K562 (cell line): Measurements from ENCODE around the gene AKAP10. TPM values are rescaled to one million over a fixed set of nuclear protein-coding genes. Genes with fewer than 3 reads are reported as not detected.
A peak's percentile ranks its signal among the peaks of the same experiment; 100 is the strongest.
"Not testable (repeated sequence)": the region's sequence is repeated elsewhere in the genome, so short reads cannot be mapped to it uniquely, and the experiment has no call there.

Source experiments
- ATAC-seq: fragments of 200-7000 bp; cut with Tn5 transposase; 3 replicates; pipeline ENCODE4 v1.9.1; 2020; ENCODE audit warnings: moderate library complexity
- BruUV-seq: library from RNA; stranded (reverse); fragments of 400-500 nt; replicated peaks from 2 replicates; lab custom pipeline; 2021; lab: Mats Ljungman, UMichigan
- CTCF ChIA-PET: fragments of 300-600 bp; formaldehyde crosslinking; extraction: SDS; loops from one replicate; lab custom pipeline; 2021; ENCODE audit warnings: low intra/inter-chr PET ratio; lab: Yijun Ruan, JAX
- POLR2A ChIA-PET: fragments of 300-600, 350-650 bp; sonication (Branson Sonifier 250); formaldehyde crosslinking; extraction: SDS; loops from one replicate; lab custom pipeline; 2021; ENCODE audit warnings: antibody characterized with exemption, inconsistent platforms; lab: Yijun Ruan, JAX
- DNase-seq, 4 experiments: peaks; one replicate each; pipeline versions ENCODE4 v3.0.0 to v3.0.0-alpha.2; 2011 to 2018; ENCODE audit warnings: low spot score in 3 of 4, mixed read lengths in 3 of 4; ENCODE audit errors: extremely low read depth in 1 of 4
- FAIRE-seq: peaks from 2 replicates; lab custom pipeline; 2011; peaks lifted over from hg19 to GRCh38; lab: Jason Lieb, UNC
- H2AFZ ChIP-seq: 2 replicates; pipeline ENCODE4 v1.6.0; 2011; ENCODE audit warnings: low read depth, low read length, control low read depth, inconsistent platforms
- H3K27ac ChIP-seq: fragments of 200-600 bp; 3 replicates; pipeline ENCODE4 v1.8.0; 2011; ENCODE audit warnings: low read depth, mild to moderate bottlenecking, control low read depth, inconsistent platforms, low read length, moderate library complexity, mixed read lengths; ENCODE audit errors: extremely low read depth
- H3K27me3 ChIP-seq, 2 experiments: fragments of 300-600 bp in 1 of 2; 2 replicates in 1 of 2; 3 replicates in 1 of 2; pipeline versions ENCODE4 v1.6.0 to v1.8.0; 2011; ENCODE audit warnings: inconsistent platforms in 2 of 2, low read length in 2 of 2, mild to moderate bottlenecking in 1 of 2, mixed read lengths in 1 of 2, moderate library complexity in 1 of 2; ENCODE audit not compliant: control insufficient read depth in 2 of 2, insufficient read depth in 2 of 2
- H3K36me3 ChIP-seq: fragments of 300-600 bp; 3 replicates; pipeline ENCODE4 v1.8.0; 2011; ENCODE audit warnings: mild to moderate bottlenecking, low read length, inconsistent platforms; ENCODE audit not compliant: control insufficient read depth, insufficient read depth
- H3K4me1 ChIP-seq, 2 experiments: fragments of 200-600 bp in 1 of 2; replicated peaks in 1 of 2; 2 replicates in 1 of 2; 3 replicates in 1 of 2; pipeline versions ENCODE4 v1.5.1 to v1.8.0; 2011; ENCODE audit warnings: inconsistent platforms in 2 of 2, low read length in 2 of 2, mild to moderate bottlenecking in 1 of 2, mixed read lengths in 1 of 2, moderate library complexity in 1 of 2; ENCODE audit not compliant: control insufficient read depth in 2 of 2, insufficient read depth in 2 of 2
- H3K4me2 ChIP-seq: 2 replicates; pipeline ENCODE4 v1.6.1; 2011; ENCODE audit warnings: low read length, control low read depth, inconsistent platforms, mixed read lengths; ENCODE audit not compliant: insufficient read depth
- H3K4me3 ChIP-seq: fragments of 200-600 bp; sonication (generic), shearing (Covaris generic); 2 replicates; pipeline ENCODE4 v1.5.1; 2016; ENCODE audit warnings: control low read depth, inconsistent platforms
- H3K79me2 ChIP-seq: fragments of 200-600 bp; 3 replicates; pipeline ENCODE4 v1.8.0; 2011; ENCODE audit warnings: low read length, inconsistent platforms; ENCODE audit not compliant: control insufficient read depth, insufficient read depth
- H3K9ac ChIP-seq, 2 experiments: 2 replicates each; pipeline versions ENCODE4 v1.6.0 to v1.6.1; 2011; ENCODE audit warnings: low read depth in 2 of 2, low read length in 2 of 2, control low read depth in 1 of 2, inconsistent platforms in 1 of 2, mild to moderate bottlenecking in 1 of 2, mixed read lengths in 1 of 2; ENCODE audit not compliant: insufficient read depth in 1 of 2
- H3K9me1 ChIP-seq: one replicate; pipeline ENCODE4 v1.6.0; 2011; ENCODE audit warnings: inconsistent platforms, mild to moderate bottlenecking, low read length, moderate library complexity; ENCODE audit not compliant: control insufficient read depth, insufficient read depth
- H3K9me3 ChIP-seq: replicated peaks from 2 replicates; pipeline ENCODE4 v1.5.1; 2011; ENCODE audit warnings: low read depth, low read length, inconsistent platforms; ENCODE audit not compliant: control insufficient read depth, insufficient read depth
- H4K20me1 ChIP-seq: replicated peaks from 2 replicates; pipeline ENCODE4 v1.6.1; 2011; ENCODE audit warnings: low read length, inconsistent platforms, mixed read lengths; ENCODE audit not compliant: control insufficient read depth, insufficient read depth
- FOXJ3 ChIP-seq: sonication (generic); formaldehyde crosslinking; IDR thresholded peaks from 2 replicates; pipeline ENCODE4 v1.4.0; 2020; ENCODE audit warnings: mild to moderate bottlenecking, missing genetic modification reagents
- L3MBTL2 ChIP-seq: fragments of 450-650 bp; IDR thresholded peaks from 2 replicates; pipeline ENCODE4 v1.6.1; 2016; ENCODE audit warnings: mild to moderate bottlenecking, moderate library complexity
- POLR2H ChIP-seq: IDR thresholded peaks from 2 replicates; pipeline ENCODE4 v1.6.1; 2016; ENCODE audit warnings: missing genetic modification characterization, low read depth, mild to moderate bottlenecking, control low read depth, missing compliant biosample characterization, moderate library complexity
- POLR3A ChIP-seq: IDR thresholded peaks from 2 replicates; pipeline ENCODE4 v1.6.1; 2011; ENCODE audit warnings: borderline replicate concordance, mild to moderate bottlenecking, moderate library complexity; ENCODE audit not compliant: insufficient read length, insufficient read depth; ENCODE audit errors: extremely low read depth
- TBP ChIP-seq: optimal IDR thresholded peaks from 2 replicates; pipeline ENCODE3; 2011; ENCODE audit warnings: low read depth, low read length, improper control_type of control experiment
- WGBS: fragments of 100-300 bp; shearing (Covaris generic); methylation state at CpG from one replicate; pipeline ENCODE4 v1.1.6; 2016; ENCODE audit warnings: low coverage, mixed read lengths; ENCODE audit not compliant: insufficient coverage; ENCODE audit errors: missing lambda C conversion rate; 5-methylcytosine and 5-hydroxymethylcytosine counted together
- in situ Hi-C: fragments of 300-500 bp; cut with MboI; formaldehyde crosslinking; loops from 4 replicates; pipeline ENCODE4 v1.15.0; 2018; ENCODE audit warnings: inconsistent platforms, mixed read lengths
- intact Hi-C: fragments of 100-400 bp; cut with micrococcal nuclease; formaldehyde crosslinking; loops from 2 replicates; pipeline ENCODE4 v1.14.2; 2022
- polyA plus RNA-seq, 8 experiments: library from polyadenylated mRNA; depleted of rRNA in 4 of 8; stranded (reverse) in 5 of 8; unstranded in 3 of 8; fragments of >200 nt; fragmentation: Nextera tagmentation in 2 of 8; fragmentation: Illumina TruSeq in 1 of 8; extraction: Ambion mirVana in 2 of 8; extraction: Trizol in 1 of 8; gene quantifications; 2 replicates each; pipeline versions ENCODE4 v1.2.1 to v1.2.3, GENCODE V29; 2011 to 2014; ENCODE audit warnings: inconsistent platforms in 1 of 8, missing spikeins in 1 of 8
- total RNA-seq, 7 experiments: library from RNA; depleted of rRNA in 6 of 7; stranded (reverse); fragments of >200 nt in 6 of 7; fragmentation: Illumina TruSeq in 2 of 7; extraction: Trizol in 2 of 7; gene quantifications; 2 replicates each; pipeline versions ENCODE4 v1.2.1 to v1.2.3, GENCODE V29; 2011 to 2021; ENCODE audit warnings: low replicate concordance in 1 of 7
- TF ChIP-seq, protein P1 (sequence below): fragments of 450-650 bp; IDR thresholded peaks from 2 replicates; pipeline ENCODE4 v1.6.1; 2016; ENCODE audit warnings: mild to moderate bottlenecking
- TF ChIP-seq, protein P2 (sequence below): sonication (generic); formaldehyde crosslinking; IDR thresholded peaks from 2 replicates; pipeline ENCODE4 v1.8.0; 2022; ENCODE audit warnings: missing genetic modification reagents, mild to moderate bottlenecking, borderline replicate concordance

AKAP10 gene
- total and polyA plus RNA-seq, 9 of the 15 experiments (the other 6 are each of a cell fraction or from before 2014, with no cell fraction given): 4.0 to 20.3 (median 8.2) TPM

GRCh38 chr17:19865021-19865420, 112.6 kb downstream of the AKAP10 start (continued):
- TF ChIP-seq, protein P1, sequence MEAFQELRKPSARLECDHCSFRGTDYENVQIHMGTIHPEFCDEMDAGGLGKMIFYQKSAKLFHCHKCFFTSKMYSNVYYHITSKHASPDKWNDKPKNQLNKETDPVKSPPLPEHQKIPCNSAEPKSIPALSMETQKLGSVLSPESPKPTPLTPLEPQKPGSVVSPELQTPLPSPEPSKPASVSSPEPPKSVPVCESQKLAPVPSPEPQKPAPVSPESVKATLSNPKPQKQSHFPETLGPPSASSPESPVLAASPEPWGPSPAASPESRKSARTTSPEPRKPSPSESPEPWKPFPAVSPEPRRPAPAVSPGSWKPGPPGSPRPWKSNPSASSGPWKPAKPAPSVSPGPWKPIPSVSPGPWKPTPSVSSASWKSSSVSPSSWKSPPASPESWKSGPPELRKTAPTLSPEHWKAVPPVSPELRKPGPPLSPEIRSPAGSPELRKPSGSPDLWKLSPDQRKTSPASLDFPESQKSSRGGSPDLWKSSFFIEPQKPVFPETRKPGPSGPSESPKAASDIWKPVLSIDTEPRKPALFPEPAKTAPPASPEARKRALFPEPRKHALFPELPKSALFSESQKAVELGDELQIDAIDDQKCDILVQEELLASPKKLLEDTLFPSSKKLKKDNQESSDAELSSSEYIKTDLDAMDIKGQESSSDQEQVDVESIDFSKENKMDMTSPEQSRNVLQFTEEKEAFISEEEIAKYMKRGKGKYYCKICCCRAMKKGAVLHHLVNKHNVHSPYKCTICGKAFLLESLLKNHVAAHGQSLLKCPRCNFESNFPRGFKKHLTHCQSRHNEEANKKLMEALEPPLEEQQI: no peak
- no peak for TF ChIP-seq L3MBTL2
- no peak for TF ChIP-seq FOXJ3 (CRISPR knock-in tag)
- TF ChIP-seq, protein P2, sequence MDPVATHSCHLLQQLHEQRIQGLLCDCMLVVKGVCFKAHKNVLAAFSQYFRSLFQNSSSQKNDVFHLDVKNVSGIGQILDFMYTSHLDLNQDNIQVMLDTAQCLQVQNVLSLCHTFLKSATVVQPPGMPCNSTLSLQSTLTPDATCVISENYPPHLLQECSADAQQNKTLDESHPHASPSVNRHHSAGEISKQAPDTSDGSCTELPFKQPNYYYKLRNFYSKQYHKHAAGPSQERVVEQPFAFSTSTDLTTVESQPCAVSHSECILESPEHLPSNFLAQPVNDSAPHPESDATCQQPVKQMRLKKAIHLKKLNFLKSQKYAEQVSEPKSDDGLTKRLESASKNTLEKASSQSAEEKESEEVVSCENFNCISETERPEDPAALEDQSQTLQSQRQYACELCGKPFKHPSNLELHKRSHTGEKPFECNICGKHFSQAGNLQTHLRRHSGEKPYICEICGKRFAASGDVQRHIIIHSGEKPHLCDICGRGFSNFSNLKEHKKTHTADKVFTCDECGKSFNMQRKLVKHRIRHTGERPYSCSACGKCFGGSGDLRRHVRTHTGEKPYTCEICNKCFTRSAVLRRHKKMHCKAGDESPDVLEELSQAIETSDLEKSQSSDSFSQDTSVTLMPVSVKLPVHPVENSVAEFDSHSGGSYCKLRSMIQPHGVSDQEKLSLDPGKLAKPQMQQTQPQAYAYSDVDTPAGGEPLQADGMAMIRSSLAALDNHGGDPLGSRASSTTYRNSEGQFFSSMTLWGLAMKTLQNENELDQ (CRISPR knock-in tag): no peak

DNA sequence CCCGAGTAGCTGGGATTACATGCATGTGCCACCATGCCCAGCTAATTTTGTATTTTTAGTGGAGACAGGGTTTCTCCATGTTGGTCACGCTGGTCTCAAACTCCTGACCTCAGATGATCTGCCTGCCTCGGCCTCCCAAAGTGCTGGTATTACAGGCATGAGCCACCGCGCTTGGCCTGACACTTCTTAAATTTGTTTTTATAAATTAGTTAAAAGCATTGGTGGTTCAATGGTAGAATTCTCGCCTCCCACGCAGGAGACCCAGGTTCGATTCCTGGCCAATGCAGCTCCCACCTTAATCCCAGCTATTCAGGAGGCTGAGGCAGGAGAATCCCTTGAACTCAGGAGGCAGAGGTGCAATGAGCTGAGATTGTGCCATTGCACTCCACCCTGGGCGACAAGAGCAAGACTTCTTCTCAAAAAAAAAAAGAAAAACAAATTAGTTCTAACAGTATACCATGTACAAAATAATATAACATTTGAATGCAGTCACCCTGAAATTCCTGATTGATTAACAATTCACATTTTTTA, 116.9 kb downstream of the AKAP10 start:
- TF ChIP-seq POLR3A: peak; percentile 53
- peak; percentile 86 for TF ChIP-seq POLR2H
- TF ChIP-seq TBP: peak; percentile 61
- H3K9me1 ChIP-seq, ATAC-seq, H3K4me2 ChIP-seq, CTCF ChIA-PET, H3K4me1 ChIP-seq, H3K27me3 ChIP-seq, BruUV-seq, DNase-seq, H3K36me3 ChIP-seq, H3K9me3 ChIP-seq, H3K27ac ChIP-seq, H3K4me3 ChIP-seq, H3K9ac ChIP-seq, in situ Hi-C loops, H2AFZ ChIP-seq, FAIRE-seq, intact Hi-C loops, H3K79me2 ChIP-seq, H4K20me1 ChIP-seq: not testable (repeated sequence)
- POLR2A ChIA-PET: interaction anchor here (0.7 kb wide), 1 partner anchor 20 kb away, joined by 3 read pairs; no protein-coding TSS in a partner anchor
- 22% methylated on average over 9 of the region's 9 CpGs for WGBS
